Hypothalamus (tissue), 51 donors: ENCODE data around the gene NACC2.
A peak's percentile ranks its signal among the peaks of the same experiment; 100 is the strongest.

Experiments
- DNase-seq, 51 donors: peaks; one replicate each; lab custom pipeline; 2025; lab: John Stamatoyannopoulos, UW

NACC2 gene, protein sequence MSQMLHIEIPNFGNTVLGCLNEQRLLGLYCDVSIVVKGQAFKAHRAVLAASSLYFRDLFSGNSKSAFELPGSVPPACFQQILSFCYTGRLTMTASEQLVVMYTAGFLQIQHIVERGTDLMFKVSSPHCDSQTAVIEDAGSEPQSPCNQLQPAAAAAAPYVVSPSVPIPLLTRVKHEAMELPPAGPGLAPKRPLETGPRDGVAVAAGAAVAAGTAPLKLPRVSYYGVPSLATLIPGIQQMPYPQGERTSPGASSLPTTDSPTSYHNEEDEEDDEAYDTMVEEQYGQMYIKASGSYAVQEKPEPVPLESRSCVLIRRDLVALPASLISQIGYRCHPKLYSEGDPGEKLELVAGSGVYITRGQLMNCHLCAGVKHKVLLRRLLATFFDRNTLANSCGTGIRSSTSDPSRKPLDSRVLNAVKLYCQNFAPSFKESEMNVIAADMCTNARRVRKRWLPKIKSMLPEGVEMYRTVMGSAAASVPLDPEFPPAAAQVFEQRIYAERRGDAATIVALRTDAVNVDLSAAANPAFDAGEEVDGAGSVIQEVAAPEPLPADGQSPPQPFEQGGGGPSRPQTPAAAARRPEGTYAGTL

GRCh38 chr9:136095070-136096058 is at the start of gene NACC2:
NACC2 (minus strand) TSS chr9:136095289; CDS start chr9:136050521, 44,768 bp downstream.
- DNase-seq: peak in 23 of 51 donors; percentile 25 to 69 (median 45)

DNA sequence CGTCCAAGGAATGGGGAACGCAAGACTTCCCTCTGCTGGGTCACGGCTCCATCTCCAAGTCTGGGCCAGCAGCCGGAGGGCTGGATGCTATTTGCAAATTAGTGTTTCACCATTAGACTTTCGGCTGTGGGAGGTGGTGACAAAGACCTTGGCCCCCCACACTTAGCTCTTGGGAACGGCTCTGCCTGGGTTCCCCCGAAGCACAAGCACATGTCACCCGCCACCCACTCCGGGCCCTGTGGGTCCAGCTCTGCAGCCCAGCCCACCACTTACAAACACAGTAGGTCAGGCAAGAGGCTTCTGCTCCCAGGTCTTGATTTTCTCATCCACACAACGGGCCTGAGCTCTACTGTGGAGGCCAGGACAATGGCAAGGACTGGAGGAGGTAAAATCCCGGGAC is 49.4 kb upstream of the NACC2 start:
- no peak for DNase-seq

DNA sequence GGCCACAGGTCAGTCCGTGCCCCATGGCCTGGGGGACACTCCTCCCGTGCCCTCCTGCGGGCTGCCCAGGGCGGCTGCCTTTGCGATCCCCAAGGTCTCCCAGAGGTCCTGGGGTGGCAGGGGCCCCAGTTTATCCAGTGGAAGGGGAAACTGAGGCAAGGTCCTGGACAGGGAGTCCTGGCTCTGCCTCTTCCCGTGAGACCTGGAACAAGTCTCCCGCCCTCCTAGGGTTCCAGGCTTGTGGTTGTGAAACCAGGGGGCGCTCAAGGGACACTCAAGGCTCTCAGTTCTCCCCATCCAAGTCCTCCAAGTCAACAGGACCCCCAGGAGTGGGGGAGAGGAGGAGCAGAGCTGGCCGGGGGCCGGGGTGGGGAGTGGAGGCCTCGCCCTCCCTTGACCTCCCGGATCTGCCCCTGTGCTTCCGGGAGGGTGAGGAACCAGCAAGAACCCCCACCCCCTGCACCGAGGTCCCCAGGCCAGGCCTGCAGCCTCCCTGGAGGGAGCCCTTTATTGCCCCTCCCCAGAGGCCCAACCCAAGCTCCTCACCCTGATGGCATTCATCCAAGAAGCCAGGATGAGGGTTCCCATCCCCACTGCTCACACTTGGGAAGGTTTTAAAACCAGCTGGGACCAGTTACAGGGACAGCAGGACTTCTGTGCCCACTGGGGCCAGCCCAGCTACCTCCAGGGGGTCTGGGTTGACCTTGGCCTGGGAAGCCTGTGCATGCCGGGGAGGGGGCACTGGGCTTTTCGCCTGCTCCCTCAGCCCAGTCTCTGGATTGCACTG is 48.3 kb upstream of the NACC2 start:
- DNase-seq: no peak

GRCh38 chr9:136142859-136143214 is 47.7 kb upstream of the NACC2 start:
- no peak for DNase-seq

- no peak for DNase-seq
These were observed 47.3 kb upstream of the NACC2 start for GRCh38 chr9:136142414-136142796.

DNA sequence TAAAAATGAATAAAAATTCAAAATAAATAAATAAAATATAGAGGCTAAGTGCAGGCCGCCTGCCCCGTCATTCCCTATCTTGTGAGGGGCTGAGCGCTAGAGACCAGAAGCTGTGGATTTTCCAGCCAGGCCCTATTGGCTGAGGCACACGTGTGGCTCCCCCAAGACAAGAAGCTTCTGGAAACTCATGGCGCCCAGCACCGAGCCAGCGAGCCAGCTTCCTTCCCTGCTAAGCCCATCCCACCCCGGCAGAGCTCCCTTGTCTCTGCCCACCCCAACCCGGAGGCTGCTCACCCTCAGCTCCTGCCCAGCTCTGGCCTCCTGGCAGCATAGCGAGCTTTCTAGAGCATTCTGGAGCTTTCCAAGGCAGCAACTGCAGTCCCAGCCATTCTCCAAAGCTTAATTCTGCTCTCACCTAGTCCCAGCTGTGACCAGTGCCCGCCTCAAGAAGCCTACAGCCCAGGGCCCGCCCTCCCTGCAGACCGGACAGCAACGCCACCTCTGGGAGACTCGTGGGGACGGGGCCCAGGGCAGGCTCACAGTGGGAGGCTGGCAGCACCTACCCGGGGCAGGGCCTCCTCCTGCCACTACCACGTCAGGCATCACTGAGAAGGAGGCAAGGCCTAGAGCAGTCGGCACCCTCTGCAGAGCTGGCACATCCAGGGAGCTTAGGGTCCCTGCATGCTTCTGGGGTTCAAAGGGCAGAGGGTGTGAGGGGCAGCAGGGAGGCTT is 46.8 kb upstream of the NACC2 start:
- DNase-seq: no peak

DNA sequence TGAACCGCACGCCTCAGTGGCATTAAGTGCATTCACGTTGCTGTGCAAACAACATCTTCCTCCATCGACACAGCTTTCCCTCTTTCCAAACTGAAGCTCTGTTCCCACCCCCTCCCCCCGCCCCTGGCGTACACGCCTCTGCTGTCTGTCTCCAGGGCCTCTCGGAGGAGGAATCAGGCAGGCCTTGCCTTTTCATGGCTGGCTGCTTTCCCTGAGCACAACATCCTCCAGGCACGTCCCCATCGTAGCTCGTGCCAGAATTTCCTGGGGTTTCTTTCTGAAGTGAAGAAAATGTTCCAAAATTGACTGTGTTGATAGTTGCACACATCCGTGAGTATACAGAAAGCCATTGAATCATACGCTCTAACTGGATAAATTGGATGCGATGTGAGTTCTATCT is 45.9 kb upstream of the NACC2 start:
- peak in 1 of 51 donors; percentile 49 for DNase-seq

- no peak for DNase-seq
These were observed 45.0 kb upstream of the NACC2 start for GRCh38 chr9:136140046-136140445.

GRCh38 chr9:136138566-136138965 is 43.5 kb upstream of the NACC2 start:
- peak in 1 of 51 donors; percentile 14 for DNase-seq

DNA sequence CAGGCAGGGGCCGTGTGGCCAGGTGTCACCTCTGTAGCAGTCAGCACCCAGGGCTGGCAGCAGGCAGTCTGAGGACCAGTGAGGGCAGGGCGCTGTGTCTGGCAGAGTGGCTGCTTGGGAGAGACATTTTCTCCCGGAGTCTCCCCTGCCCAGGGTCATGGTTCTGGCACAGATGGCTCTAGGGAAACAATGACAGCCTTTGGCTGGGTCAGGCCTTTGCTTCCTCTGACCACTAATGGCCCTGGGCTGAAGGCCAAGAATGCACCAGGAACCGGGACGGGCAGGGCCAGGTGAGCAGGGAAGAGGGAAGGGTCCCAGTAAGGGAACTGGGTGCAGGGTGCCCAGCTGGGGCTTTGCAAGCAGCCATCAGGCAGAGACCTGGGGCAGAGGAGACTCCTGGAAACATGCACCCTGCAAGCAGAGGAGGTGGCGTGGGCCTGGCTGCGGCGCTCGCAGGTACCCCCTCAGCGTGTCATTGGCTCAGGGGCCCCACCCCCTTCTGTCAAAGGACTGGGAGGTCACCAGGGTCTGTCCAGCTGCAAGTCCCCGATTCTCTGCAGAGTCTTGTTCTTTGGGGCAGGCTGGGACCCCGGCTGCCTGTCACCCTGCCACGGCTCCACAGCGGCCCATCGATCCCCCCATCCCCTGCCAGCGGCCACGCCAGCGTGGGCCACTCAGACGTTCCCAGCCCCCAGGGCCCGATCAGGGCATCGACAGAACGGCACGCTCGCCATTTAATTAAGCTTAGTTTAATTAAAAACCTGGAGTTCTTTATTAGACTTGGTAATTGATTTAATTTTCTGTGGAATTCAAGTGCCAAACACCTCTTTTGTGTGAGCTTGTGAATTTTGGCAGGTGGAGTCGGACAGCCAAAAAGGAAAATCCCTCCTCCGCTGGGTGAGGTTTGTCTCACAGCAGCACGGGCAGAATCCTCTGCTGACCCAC is 42.5 kb upstream of the NACC2 start:
- no peak for DNase-seq

DNA sequence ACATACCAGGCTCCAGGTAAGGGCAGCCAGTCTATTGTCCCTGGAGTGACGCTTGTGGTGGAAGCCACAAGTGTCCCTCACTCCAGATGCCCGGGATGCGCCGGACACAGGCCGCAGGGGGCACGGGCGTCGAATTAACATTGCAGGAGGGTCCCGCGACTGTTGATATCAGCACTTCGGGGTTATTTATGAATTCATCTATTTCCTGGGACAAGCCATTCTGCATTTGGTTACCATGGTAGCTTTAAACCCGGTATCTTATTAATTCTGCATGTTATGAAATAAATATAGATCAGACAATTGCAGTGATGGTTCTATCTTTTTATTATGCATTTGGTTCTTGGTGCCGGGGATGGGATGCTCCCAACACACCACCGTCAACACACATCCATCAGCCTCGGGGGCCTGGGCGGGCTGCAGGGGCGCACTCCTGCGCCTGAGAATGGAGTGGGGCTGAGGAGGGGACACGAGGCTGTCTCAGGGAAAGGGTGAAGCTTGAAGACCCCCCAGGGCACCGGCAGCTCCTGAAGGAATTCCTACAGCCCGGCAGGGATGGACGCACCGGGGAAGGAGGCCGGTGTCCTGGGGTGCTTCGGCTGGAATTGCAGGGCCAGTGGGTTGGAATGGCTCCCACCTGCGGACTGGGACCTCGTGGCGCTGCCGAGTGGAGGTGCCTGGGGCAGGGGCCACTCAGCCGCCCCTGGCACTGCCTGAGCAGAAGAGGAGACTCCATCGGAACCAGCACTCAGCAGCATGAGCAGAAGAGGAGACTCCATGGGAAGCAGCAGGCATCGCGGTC is 41.2 kb upstream of the NACC2 start:
- DNase-seq: no peak

DNA sequence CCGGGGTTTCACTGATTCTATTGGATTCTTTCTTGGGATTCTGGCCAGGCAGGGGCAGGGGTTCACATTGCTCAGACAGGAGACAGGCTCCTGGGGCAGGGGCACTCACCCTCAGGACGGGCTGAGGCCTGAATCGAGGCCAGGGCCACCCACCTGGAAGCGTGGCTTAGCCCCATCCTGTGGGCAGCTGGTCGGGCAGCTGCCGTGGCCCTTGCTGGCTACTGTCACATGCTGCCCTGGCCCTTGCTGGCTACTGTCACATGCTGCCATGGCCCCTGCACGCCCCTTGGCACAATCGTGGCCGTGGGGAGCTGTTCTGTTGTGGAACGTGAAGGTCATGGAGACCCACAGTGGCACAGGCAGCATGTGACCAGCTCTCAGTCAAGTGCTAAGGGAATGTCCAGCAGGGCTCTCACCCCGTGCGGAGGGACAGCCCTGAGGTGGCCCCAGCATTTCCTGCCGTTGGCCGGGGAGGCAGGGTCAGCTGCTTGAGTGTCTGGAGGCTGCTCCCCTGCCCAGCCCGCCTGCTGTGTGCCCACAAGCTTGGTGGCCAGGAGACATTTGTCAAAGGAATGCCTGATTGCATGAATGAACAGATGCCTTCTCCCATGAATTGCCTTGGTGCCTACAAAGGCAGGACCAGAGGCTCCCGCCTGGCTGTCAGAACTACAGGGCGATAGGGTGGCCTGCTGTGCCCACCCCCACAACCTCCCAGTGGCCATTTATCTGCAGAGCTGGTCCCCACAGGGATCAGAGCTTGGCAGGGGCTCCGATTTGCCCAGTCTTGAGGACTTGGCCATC is 40.4 kb upstream of the NACC2 start:
- no peak for DNase-seq

- DNase-seq: no peak
These were observed 38.9 kb upstream of the NACC2 start for GRCh38 chr9:136133959-136134484.

GRCh38 chr9:136133191-136133958 is 38.3 kb upstream of the NACC2 start:
- peak in 12 of 51 donors; percentile 17 to 65 (median 28) for DNase-seq

GRCh38 chr9:136132512-136133050 is 37.5 kb upstream of the NACC2 start:
- DNase-seq: no peak
